Measurements from ENCODE around the gene KRT7.
"Not testable (repeated sequence)": the region's sequence is repeated elsewhere in the genome, so short reads cannot be mapped to it uniquely, and the experiment has no call there.

The KRT7 gene

GRCh38 chr12:52278575-52279421, 45.8 kb downstream of the KRT7 start:
- no peak for DNase-seq (ENCODE audit: low read depth, low spot score)

- no peak for DNase-seq (ENCODE audit: low read depth, low spot score)
Measured at GRCh38 chr12:52279422-52280318, 46.6 kb downstream of the KRT7 start.

- DNase-seq (ENCODE audit: low read depth, low spot score): no peak
Measured at GRCh38 chr12:52280319-52280795, 47.3 kb downstream of the KRT7 start.

- no peak for DNase-seq (ENCODE audit: low read depth, low spot score)
Measured at GRCh38 chr12:52280796-52281560, 47.9 kb downstream of the KRT7 start.

- no peak for DNase-seq (ENCODE audit: low read depth, low spot score)
Measured at GRCh38 chr12:52284562-52285171, 51.6 kb downstream of the KRT7 start.

GRCh38 chr12:52285172-52285745, 52.2 kb downstream of the KRT7 start:
- DNase-seq (ENCODE audit: low read depth, low spot score): no peak

- DNase-seq (ENCODE audit: low read depth, low spot score): no peak
Measured at GRCh38 chr12:52285851-52286530, 52.9 kb downstream of the KRT7 start.

- DNase-seq (ENCODE audit: low read depth, low spot score): not testable (repeated sequence)
Measured at GRCh38 chr12:52286857-52287785, 54.1 kb downstream of the KRT7 start.

GRCh38 chr12:52287816-52288805, 55.1 kb downstream of the KRT7 start:
- DNase-seq (ENCODE audit: low read depth, low spot score): not testable (repeated sequence)

- DNase-seq (ENCODE audit: low read depth, low spot score): not testable (repeated sequence)
Measured at GRCh38 chr12:52290483-52291134, 57.6 kb downstream of the KRT7 start.

GRCh38 chr12:52291267-52291935, 58.4 kb downstream of the KRT7 start, which contains the start of gene KRT81:
KRT81 (minus strand) TSS chr12:52291534; CDS start chr12:52291465, 69 bp downstream.
- DNase-seq (ENCODE audit: low read depth, low spot score): no peak

GRCh38 chr12:52293926-52294325, 60.9 kb downstream of the KRT7 start:
- DNase-seq (ENCODE audit: low read depth, low spot score): no peak

GRCh38 chr12:52294803-52295202, 61.8 kb downstream of the KRT7 start:
- DNase-seq (ENCODE audit: low read depth, low spot score): no peak

GRCh38 chr12:52295663-52296062, 62.6 kb downstream of the KRT7 start:
- DNase-seq (ENCODE audit: low read depth, low spot score): no peak

GRCh38 chr12:52296572-52297215, 63.7 kb downstream of the KRT7 start:
- DNase-seq (ENCODE audit: low read depth, low spot score): no peak

Measured in iPS DF 19.7 (cell line).